Calu3 (cell line): ENCODE data around the gene HIVEP2. TPM values are rescaled to one million over a fixed set of nuclear protein-coding genes. Genes with fewer than 3 reads are reported as not detected.

Source experiments
- BruUV-seq: library from RNA; stranded (reverse); fragments of 400-500 nt; replicated peaks from 2 replicates; lab custom pipeline; 2021; lab: Mats Ljungman, UMichigan
- CTCF ChIA-PET: fragments of 300-600 bp; sonication (Branson Sonifier 250); formaldehyde crosslinking; loops from one replicate; lab custom pipeline; 2022; ENCODE audit warnings: antibody characterized with exemption; lab: Charles Lee
- DNase-seq: peaks from one replicate; pipeline ENCODE4 v3.0.0; 2022
- H3K27ac Mint-ChIP-seq: one replicate; pipeline ENCODE4 v1.8.0; 2022; ENCODE audit warnings: mixed read lengths; ENCODE audit not compliant: unreplicated experiment
- H3K27me3 Mint-ChIP-seq: one replicate; pipeline ENCODE4 v1.8.0; 2022; ENCODE audit warnings: mixed read lengths; ENCODE audit not compliant: unreplicated experiment
- H3K36me3 Mint-ChIP-seq: one replicate; pipeline ENCODE4 v1.8.0; 2022; ENCODE audit warnings: mild to moderate bottlenecking, moderate library complexity, mixed read lengths; ENCODE audit not compliant: insufficient read depth, unreplicated experiment
- H3K4me1 Mint-ChIP-seq: one replicate; pipeline ENCODE4 v1.8.0; 2022; ENCODE audit warnings: mild to moderate bottlenecking, low read depth, mixed read lengths; ENCODE audit not compliant: unreplicated experiment
- H3K4me3 Mint-ChIP-seq: one replicate; pipeline ENCODE4 v1.8.0; 2022; ENCODE audit warnings: mild to moderate bottlenecking, low read depth, moderate library complexity, mixed read lengths; ENCODE audit not compliant: unreplicated experiment
- H3K9me3 Mint-ChIP-seq: one replicate; pipeline ENCODE4 v1.8.0; 2022; ENCODE audit warnings: low read depth, mixed read lengths; ENCODE audit not compliant: unreplicated experiment
- CTCF ChIP-seq: fragments of 200-600 bp; IDR thresholded peaks from one replicate; pipeline ENCODE4 v1.8.0; 2022; ENCODE audit warnings: antibody characterized with exemption; ENCODE audit not compliant: unreplicated experiment
- intact Hi-C: fragments of 100-400 bp; cut with micrococcal nuclease; formaldehyde crosslinking; loops from one replicate; pipeline ENCODE4 v1.10.0; 2022; ENCODE audit not compliant: unreplicated experiment
- total RNA-seq: library from RNA; stranded (reverse); gene quantifications from 2 replicates; pipeline ENCODE4 v1.2.3, GENCODE V29; 2022

HIVEP2 gene
- total RNA-seq, 1 experiment from 2014 or later = 18.4 TPM

- H3K4me1 Mint-ChIP-seq = peaks cover 37% of the 10 kb centered on the region
Observed at GRCh38 chr6:142938510-142938909, 6.5 kb downstream of the HIVEP2 start.

GRCh38 chr6:142937986-142938385 lies 7.0 kb downstream of the HIVEP2 start:
- BruUV-seq = no TSS peak
- DNase-seq = no peak
- H3K36me3 Mint-ChIP-seq = no peaks in the 10 kb centered on the region
- CTCF ChIA-PET = no interaction called here
- no peak for TF ChIP-seq CTCF
- H3K27me3 Mint-ChIP-seq = no peaks in the 10 kb centered on the region
- H3K4me1 Mint-ChIP-seq = peaks cover 31% of the 10 kb centered on the region
- no peak overlapping the region for H3K27ac Mint-ChIP-seq
- H3K4me3 Mint-ChIP-seq = no peak overlapping the region
- intact Hi-C loops = no loop called here
- H3K9me3 Mint-ChIP-seq = no peaks in the 10 kb centered on the region

More at GRCh38 chr6:142938510-142938909, 6.5 kb downstream of the HIVEP2 start:
- no peak for DNase-seq
- CTCF ChIA-PET = interaction anchor here (0.6 kb wide), 1 partner anchor 36 kb away, joined by 3 read pairs; no protein-coding TSS in a partner anchor
- H3K27ac Mint-ChIP-seq = no peak overlapping the region
- peaks cover 2% of the 10 kb centered on the region for H3K36me3 Mint-ChIP-seq
- H3K9me3 Mint-ChIP-seq = no peaks in the 10 kb centered on the region
- no peaks in the 10 kb centered on the region for H3K27me3 Mint-ChIP-seq
- no peak overlapping the region for H3K4me3 Mint-ChIP-seq
- intact Hi-C loops = no loop called here
- TF ChIP-seq CTCF = no peak
- no TSS peak for BruUV-seq

- Mint-ChIP-seq H3K4me3 (no peak overlapping the region), H3K36me3 (no peaks in the 10 kb centered on the region), H3K9me3 (no peaks in the 10 kb centered on the region), H3K4me1 (peaks cover 20% of the 10 kb centered on the region), H3K27ac (no peak overlapping the region), H3K27me3 (no peaks in the 10 kb centered on the region)
- no peak for DNase-seq
- no TSS peak for BruUV-seq
- CTCF ChIA-PET = no interaction called here
- intact Hi-C loops = no loop called here
- no peak for TF ChIP-seq CTCF
Observed at GRCh38 chr6:142935553-142936517, 9.1 kb downstream of the HIVEP2 start.

- intact Hi-C loops = no loop called here
- CTCF ChIA-PET = no interaction called here
- BruUV-seq = no TSS peak
- no peaks in the 10 kb centered on the region for H3K27me3 Mint-ChIP-seq
- peaks cover 26% of the 10 kb centered on the region for H3K4me1 Mint-ChIP-seq
- no peak overlapping the region for H3K4me3 Mint-ChIP-seq
- no peaks in the 10 kb centered on the region for H3K36me3 Mint-ChIP-seq
- TF ChIP-seq CTCF = no peak
- H3K9me3 Mint-ChIP-seq = no peaks in the 10 kb centered on the region
- DNase-seq = no peak
- H3K27ac Mint-ChIP-seq = no peak overlapping the region
Observed at GRCh38 chr6:142934599-142934998, 10.4 kb downstream of the HIVEP2 start.
